HG03196 (cell line): Measurements from ENCODE around the gene ARSJ.
"Not testable (repeated sequence)": the region's sequence is repeated elsewhere in the genome, so short reads cannot be mapped to it uniquely, and the experiment has no call there.

ENCODE experiments used
- ATAC-seq: cut with Tn5 transposase; IDR thresholded peaks from one replicate; pipeline ENCODE4 v1.9.1; 2021; ENCODE audit not compliant: unreplicated experiment

The ARSJ gene

DNA sequence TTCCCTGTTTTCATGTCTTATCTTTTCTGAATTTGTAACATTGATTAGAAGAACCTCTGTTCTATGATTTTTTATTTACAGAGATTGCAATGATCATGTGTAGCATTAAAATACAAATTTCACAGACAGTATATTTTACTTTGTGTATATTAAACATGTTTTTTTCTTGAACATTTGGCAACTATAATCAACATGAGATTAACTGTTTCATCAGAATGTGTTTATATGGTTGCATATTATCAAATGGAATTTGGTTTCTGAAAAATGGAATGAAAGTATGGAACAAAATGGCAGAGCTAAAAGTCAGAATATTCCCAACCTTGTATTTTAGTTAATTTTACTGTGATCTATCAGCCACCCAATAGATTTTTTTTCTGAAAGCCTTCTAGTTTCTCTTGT lies 19.9 kb downstream of the ARSJ start:
- no peak for ATAC-seq

GRCh38 chr4:113958766-113959538 lies 20.5 kb downstream of the ARSJ start:
- ATAC-seq = no peak

- no peak for ATAC-seq
Observed at GRCh38 chr4:113957956-113958355, 21.5 kb downstream of the ARSJ start.

DNA sequence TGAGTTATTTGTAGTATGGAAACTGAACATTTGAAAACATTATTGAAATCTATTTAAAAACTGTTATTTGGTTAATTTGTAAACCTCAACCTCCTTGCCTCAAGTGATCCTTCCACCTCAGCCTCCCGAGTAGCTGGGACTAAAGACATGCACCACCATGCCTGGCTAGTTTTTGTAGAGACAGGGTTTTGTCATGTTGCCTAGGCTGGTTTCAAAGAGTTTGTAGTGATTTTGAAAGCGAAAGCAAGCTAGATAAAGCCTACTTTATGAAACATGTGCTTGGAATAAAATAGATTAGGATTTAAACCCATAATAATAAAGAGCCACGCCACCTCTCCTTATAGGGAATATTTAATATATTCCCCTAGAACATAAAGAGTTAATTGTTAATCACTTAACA lies 23.5 kb downstream of the ARSJ start:
- peak; percentile 54 for ATAC-seq

GRCh38 chr4:113955411-113955810 lies 24.0 kb downstream of the ARSJ start:
- no peak for ATAC-seq

DNA sequence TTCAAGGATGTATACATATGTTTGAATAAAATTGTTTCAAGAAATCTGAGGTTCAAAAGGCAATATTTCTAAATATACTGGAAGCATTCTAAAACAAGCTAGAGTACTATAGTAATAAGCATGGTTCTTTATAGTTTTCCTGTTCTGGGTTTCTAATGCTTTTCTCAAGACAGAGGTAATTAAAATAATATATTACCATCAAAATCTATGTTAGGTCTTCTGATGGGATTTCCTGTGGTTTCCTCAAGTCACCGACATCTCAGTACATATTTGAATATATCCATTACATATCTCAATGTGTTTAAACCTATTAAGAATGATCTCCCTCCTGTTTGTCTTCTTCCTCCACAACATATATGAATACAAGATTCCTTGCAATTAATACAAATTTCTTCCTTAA lies 25.6 kb downstream of the ARSJ start:
- ATAC-seq = no peak

GRCh38 chr4:113952452-113953029 lies 26.9 kb downstream of the ARSJ start:
- ATAC-seq = peak; percentile 78

DNA sequence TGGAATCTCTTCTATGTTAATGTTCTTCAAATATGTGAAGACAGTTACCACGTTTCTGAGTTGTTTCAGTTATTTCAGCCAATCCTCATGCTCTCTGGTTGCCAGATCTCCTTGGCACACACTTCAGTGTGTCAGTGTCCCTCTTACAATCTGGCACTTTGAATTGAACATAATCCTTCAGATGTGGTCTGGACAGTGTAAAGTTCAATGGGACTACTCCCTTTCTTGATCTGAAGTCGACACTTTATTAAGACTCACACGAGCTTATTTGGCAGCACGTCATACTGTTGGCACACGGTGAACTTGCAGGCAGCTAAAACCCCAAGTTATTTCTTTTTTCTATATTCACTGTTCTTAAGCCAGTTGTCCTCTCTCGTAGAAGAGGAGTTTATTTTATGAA lies 28.2 kb downstream of the ARSJ start:
- ATAC-seq = no peak

DNA sequence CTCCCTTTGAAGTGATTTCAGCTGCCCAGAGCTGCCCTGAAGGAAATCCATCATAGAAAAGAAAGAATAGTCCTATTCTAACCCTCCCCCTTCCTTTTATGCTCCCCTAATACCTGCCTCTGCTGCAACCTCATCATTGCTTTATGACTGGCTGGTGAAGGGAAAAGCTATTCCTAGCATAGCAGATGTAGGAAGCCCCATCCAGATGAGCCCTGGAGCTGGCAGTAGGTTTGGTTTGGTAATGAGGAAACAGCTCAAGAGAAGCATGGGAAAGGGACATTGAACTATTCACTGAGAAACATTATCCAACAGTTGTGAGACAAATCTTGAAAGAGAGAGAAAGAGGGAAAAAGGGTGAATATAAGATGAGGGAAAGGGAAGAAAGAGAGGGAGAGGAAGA lies 29.2 kb downstream of the ARSJ start:
- ATAC-seq = no peak

DNA sequence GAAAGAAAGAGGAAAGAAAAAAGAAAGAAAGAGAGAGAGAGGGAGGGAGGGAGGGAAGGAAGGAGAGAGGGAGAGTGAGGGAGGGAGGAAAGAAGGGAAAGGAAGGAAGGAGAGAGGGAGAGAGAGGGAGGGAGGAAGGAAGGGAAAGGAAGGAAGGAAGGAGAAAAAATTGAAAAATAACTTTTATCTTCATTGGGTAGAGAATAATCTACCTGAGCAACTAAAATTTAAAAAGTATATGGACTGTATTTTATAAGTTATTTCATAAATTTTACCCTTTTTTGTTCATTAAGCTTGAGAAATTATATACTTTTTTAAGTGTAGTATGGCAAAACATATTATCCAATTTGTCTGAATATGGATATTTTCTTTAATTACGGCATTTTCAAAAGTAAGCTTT lies 32.0 kb downstream of the ARSJ start:
- ATAC-seq = no peak

DNA sequence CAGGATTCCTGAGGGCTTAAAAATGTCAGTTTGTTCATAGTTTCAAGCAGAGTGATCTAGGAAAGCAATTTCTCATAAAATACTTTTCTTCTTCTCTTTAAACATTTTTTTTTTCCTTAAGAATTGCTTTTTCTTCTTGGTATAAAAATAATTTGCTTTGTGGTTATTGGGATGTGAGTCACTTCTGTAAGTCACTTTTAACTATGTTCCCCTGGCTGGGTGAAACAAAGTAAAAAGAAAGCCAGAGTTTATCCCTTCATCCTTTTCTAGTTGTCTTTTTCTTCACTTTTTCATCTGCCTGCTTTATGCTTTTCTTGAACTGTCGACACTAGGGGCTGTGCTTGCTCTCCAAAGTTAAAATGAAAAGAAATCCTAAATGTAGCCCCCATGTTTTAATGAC lies 33.5 kb downstream of the ARSJ start:
- no peak for ATAC-seq

DNA sequence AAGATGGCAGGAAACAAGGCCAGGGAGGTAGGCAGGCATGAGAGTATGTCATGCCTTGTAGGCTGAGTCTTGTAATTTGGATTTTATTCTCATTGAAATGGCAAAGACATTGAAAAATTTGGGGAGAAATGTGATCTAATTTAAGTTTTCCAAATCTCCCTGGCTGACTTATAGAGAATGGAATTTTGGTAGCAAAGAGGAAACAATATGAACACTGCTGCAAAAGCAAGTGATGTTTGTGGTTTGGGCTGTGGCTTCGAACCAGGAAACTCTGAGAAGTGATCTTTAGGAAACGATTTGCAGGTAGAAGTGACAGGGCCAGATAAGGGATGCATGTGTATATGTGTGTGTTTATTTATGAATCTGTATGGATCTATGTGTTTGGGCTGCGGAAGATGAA lies 35.6 kb downstream of the ARSJ start:
- no peak for ATAC-seq

GRCh38 chr4:113943085-113943484 lies 36.4 kb downstream of the ARSJ start:
- no peak for ATAC-seq

GRCh38 chr4:113941836-113942235 lies 37.6 kb downstream of the ARSJ start:
- ATAC-seq = no peak

DNA sequence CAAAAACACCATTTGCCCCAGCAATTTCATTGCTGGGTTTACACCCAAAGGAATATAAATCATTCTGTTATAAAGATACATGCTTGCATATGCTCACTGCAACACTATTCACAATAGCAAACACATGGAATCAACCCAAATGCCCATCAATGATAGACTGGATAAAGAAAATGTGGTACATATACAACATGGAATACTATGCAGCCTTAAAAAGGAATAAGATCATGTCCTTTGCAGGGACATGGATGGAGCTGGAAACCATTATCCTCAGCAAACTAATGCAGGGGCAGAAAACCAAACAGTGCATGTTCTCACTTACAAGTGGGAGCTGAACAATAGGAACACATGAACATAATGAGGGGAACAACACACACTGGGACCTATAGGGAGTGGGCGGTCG lies 39.3 kb downstream of the ARSJ start:
- ATAC-seq = not testable (repeated sequence)

GRCh38 chr4:113935190-113935589 lies 44.3 kb downstream of the ARSJ start:
- no peak for ATAC-seq

DNA sequence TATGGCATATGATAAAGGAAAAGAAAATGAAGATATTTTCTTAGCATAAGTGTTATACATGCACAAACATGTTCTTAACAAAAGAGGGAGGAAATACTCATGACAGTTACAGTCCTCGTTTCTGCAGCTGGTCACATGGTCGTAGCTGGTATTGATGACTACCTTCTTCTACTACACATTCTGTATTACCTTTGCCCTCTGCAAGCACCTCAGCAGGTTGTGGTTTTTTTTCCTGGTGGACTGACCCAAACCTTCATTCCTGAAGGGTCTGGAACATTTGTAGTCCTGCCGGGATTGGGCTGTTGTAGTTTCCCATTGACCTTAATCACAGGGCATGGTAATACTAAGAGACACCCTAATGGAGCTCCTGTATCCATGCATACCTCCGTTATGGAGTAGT lies 54.7 kb downstream of the ARSJ start:
- not testable (repeated sequence) for ATAC-seq

DNA sequence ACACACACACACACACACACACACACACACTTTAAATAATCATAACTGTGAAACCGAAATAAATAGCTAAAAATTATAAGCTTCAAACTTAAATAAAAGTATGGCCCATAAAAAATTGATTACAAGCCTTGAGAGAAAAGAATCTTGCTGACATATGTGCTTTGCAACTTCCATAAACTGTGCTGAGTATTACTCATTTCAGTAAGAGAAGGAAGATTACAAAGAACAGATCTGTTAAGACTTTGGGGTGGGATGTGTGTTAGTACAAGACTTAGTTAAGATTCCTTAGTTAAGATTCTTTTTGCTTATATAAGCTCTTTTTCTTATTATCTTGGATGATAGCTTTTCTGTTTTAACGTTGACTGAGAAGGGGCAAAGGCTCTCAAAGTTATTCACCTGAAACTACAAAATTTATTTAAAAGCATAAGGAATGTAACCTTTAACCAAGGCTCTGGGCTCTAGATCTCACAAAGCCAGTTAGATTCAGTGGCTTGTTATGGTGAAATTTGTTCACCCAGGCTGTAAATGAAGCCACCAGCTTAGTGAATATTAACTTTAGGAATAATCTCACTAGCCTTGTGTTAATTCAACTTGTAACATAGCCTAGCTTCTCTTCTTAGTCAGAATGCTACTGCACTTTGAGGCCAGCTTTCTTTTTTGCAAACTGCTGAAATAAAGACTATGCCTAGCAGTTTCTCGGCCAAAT lies 58.2 kb downstream of the ARSJ start:
- ATAC-seq = no peak

- ATAC-seq = no peak
Observed at GRCh38 chr4:113919611-113920010, 59.8 kb downstream of the ARSJ start.

- no peak for ATAC-seq
Observed at GRCh38 chr4:113919145-113919544, 60.3 kb downstream of the ARSJ start.

- no peak for ATAC-seq
Observed at GRCh38 chr4:113908829-113909228, 70.6 kb downstream of the ARSJ start.

- no peak for ATAC-seq
Observed at GRCh38 chr4:113907559-113907958, 71.9 kb downstream of the ARSJ start.
